HS-27A (cell line): ENCODE measurements around the gene SLC10A1.
"Not testable (repeated sequence)": the region's sequence is repeated elsewhere in the genome, so short reads cannot be mapped to it uniquely, and the experiment has no call there.

Experiments
- DNase-seq: peaks from one replicate; pipeline ENCODE4 v3.0.0-alpha.2; 2012; ENCODE audit warnings: low read depth, missing footprints

SLC10A1 gene

DNA sequence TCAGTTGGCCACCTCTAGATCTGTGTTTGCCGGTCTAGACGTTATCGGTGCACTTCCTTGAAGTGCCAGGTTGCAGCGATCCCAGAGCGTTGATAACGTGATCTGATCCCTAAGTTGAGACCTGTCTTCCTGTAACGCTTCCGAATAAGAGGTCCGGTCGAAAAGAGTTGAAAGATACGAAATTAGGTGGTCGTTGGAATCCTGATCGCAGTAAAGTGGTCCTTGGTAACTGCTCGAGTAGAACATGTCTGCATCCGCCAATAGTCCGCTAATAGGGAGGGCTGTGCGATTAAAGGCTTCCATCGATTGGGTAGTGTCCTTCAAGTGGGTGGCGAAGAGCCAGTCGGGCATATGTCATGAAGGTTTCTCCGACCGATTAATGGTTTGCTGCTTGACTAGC is 27.4 kb downstream of the SLC10A1 start:
- no peak for DNase-seq

GRCh38 chr14:69768873-69769272 is 28.2 kb downstream of the SLC10A1 start:
- no peak for DNase-seq

- peak; percentile 53 for DNase-seq
These were observed 29.6 kb downstream of the SLC10A1 start for GRCh38 chr14:69767369-69767999.

DNA sequence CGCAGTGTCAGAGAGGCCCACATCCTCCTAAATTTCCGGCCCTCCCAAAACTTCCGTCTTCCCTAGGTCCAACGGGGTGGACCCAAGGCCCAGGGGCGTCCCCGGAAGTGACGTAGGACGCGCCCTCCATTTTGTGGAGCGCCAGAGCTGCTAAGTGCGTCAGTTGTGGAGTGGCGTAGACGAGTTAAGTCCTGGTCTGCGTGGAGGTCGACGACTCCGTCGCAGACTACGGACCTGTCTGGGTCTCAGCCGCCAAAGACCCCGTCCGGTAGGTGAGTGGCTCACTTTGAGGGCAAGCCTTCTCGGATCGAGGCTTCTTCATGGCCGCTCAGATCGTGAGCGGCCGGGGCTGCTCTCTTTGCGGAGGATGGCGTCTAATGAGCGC is 30.1 kb downstream of the SLC10A1 start, which contains the start of gene SRSF5:
SRSF5 (plus strand) TSS at position 159 of the 385 bp plus-strand sequence. CDS start 1,015 bp downstream, outside the sequence.
- peak; percentile 92 for DNase-seq

- no peak for DNase-seq
These were observed 33.1 kb downstream of the SLC10A1 start for GRCh38 chr14:69763761-69764510.

DNA sequence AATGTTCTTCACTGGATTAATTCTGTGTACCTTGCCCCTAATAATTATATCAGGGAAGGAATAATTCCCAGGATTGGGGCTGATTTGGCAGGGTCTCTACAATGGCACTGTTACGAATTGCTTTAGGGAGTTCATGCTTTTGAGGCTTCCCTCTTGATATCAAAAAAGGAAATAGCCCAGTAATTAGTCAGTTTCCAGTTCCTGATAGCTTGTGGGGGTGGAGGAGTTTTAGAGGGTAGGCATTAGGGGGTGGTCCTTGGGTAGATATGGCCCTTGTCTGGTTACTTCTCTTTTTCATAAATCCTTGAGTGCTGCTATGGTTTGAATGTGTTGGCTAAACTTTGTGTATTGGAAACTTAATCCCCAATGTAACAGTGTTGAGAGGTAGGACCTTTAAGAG is 36.2 kb downstream of the SLC10A1 start:
- no peak for DNase-seq

DNA sequence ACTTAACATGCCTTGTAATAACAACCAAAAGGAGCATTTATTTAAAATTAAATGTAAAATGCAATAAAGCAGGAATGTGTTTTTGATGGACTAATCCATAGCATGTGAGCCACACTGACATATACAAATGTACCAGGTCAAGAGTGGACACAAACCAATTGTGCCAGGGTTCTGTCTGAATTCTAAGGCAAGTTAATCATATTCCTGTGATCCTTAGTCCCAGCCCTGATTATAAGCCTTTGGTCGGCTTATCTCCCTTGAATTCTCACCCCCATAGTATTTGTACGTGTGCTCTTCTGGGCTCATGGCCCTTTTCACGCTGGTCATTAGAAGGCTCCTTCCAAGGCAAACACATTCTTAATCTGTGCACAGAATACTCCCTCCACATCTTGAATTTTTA is 40.7 kb downstream of the SLC10A1 start:
- DNase-seq = no peak

- DNase-seq = no peak
These were observed 41.3 kb downstream of the SLC10A1 start for GRCh38 chr14:69755784-69756183.

DNA sequence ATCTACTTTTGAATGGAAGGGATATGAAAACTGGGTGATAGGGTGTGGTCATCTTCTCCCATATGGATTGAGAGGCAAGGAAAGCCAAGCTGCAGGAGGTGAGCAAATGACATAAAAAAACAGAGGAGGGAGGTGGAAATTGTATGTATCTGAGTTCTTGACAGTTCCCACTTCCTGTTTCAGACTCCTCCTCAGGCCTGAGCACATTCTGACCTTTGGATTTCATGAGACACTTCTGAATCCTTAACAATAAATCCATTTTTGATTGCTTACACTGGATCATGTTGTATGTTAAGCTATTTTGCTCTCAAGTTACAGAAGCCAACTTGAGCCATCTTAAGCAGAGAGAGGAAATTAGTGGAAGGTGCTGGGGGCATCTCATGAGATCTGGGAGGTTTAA is 41.7 kb downstream of the SLC10A1 start:
- DNase-seq = no peak

GRCh38 chr14:69754487-69754886 is 42.6 kb downstream of the SLC10A1 start:
- no peak for DNase-seq

- DNase-seq = no peak
These were observed 43.2 kb downstream of the SLC10A1 start for GRCh38 chr14:69753860-69754259.

DNA sequence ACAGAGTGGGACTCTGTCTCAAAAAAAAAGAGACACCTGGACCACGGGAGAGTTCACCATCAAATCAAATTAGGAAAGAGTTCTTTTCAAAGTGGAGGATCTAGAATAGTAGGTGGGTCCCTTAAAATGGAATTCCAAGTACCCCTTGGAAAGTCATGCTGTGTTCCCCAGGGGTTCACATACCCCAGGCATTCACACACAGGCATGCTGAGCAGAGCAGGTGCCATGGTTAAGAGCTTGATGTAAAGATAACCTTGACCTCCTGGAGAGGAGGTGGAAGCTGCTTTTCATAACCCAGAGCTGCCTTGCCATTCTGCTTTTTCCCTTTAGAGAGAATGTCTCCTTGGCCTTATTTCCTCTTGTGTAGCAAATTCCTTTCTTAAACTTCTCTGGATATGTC is 44.3 kb downstream of the SLC10A1 start:
- DNase-seq = no peak

- no peak for DNase-seq
These were observed 46.5 kb downstream of the SLC10A1 start for GRCh38 chr14:69750495-69750894.

DNA sequence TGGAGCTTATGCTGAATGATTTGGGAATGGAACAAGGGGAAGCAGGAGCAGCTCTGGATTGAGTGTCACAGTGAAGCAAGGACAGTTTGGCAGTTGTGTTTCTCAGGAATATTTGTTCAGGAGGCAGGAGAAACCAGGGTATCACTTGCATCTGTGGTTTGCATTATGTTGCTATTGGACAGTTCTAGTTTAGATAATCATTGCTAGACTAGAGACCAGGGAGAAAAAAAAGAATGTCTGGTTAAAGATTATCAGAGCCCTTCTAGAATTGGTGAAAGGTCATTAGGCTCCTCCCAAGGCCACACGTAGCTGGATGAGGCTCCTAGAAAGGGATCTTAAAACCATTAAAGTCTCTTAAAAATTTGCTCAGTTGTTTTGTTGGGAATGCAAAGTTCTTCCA is 47.1 kb downstream of the SLC10A1 start:
- no peak for DNase-seq

- no peak for DNase-seq
These were observed 56.0 kb downstream of the SLC10A1 start for GRCh38 chr14:69741055-69741454.

DNA sequence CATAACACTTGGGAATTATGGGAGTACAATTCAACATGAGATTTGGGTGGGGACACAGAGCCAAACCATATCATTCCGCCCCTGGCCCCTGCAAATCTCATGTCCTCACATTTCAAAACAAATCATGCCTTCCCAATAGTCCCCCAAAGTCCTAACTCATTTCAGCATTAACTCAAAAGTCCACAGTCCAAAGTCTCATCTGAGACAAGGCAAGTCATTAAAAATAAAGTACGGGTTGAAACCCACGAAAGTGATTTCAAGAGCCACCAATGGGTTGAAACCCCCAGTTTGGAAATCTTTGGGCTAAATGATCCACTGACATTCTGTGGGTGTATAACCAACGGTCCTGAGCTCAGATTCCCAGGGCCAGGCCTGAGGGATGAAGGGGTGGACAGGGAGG is 60.6 kb downstream of the SLC10A1 start:
- not testable (repeated sequence) for DNase-seq

- not testable (repeated sequence) for DNase-seq
These were observed 65.0 kb downstream of the SLC10A1 start for GRCh38 chr14:69731919-69732598.

GRCh38 chr14:69727860-69728259 is 69.2 kb downstream of the SLC10A1 start:
- DNase-seq = no peak

DNA sequence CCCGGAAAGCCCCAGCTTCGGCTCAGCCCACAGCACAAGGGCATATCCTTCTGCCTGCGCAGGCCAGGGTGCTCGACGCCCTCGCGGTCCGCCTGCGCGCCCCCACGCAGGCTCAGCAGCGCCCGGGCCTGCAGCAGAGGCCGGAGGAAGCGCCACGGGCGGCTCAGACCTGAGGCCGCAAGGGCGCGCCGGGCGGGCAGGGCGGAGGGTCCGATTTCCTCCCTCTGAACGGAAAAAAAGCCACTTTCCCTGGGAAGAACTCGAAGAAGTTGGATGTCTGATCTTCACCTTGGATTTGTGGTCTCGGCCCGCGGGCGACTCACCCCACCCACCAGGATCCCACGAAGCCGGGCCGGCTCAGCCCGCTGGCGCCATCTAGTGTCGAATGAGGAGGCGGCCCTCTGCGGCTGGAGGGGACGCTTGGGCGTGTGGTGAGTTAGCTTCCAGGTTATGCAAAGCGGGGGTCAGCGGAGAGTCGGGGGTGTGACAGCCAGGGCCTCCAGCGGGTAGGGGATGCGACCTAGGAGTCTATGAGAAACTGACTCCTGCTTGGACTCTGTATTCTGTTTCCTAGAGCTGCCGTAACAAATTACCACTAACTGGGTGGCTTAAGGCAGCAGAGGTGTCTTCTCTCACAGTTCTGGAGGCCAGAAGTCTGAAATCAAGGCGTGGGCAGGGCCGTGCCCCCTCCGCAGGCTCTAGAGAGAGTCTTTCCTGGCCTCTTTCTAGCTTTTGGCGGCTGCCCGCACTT is 70.1 kb downstream of the SLC10A1 start:
- DNase-seq = peak; percentile 42
